GM23338 (cell line): ENCODE results near the gene EID2B.

Experiments
- CTCF ChIP-seq, 2 experiments: fragments of 200-600 bp in 1 of 2; sonication (generic) in 1 of 2; conservative IDR thresholded peaks; 2 replicates each; pipeline versions ENCODE4 v1.5.1 to v1.6.1; 2016 to 2017; ENCODE audit warnings: antibody characterized with exemption in 2 of 2, low read depth in 2 of 2, mild to moderate bottlenecking in 2 of 2, moderate library complexity in 1 of 2
- EZH2 ChIP-seq: fragments of 200-600 bp; sonication (generic); IDR thresholded peaks from one replicate; pipeline ENCODE4 v1.8.0; 2017; ENCODE audit warnings: antibody characterized with exemption, mild to moderate bottlenecking, low read depth; ENCODE audit not compliant: unreplicated experiment
- EZH2phosphoT487 ChIP-seq: fragments of 200-600 bp; sonication (generic); IDR thresholded peaks from one replicate; pipeline ENCODE4 v1.8.1; 2018; ENCODE audit warnings: antibody characterized with exemption; ENCODE audit not compliant: unreplicated experiment
- JUNB ChIP-seq: IDR thresholded peaks from one replicate; pipeline ENCODE4 v1.6.1; 2016; ENCODE audit warnings: antibody characterized with exemption; ENCODE audit not compliant: unreplicated experiment
- POLR2AphosphoS5 ChIP-seq: IDR thresholded peaks from 2 replicates; pipeline ENCODE4 v1.6.1; 2016; ENCODE audit warnings: antibody characterized with exemption, low read depth
- ZNF114 ChIP-seq: fragments of 250-450 bp; sonication (Bioruptor Pico); IDR thresholded peaks from 2 replicates; pipeline ENCODE4 v1.5.0; 2020; ENCODE audit warnings: mild to moderate bottlenecking, moderate library complexity

DNA sequence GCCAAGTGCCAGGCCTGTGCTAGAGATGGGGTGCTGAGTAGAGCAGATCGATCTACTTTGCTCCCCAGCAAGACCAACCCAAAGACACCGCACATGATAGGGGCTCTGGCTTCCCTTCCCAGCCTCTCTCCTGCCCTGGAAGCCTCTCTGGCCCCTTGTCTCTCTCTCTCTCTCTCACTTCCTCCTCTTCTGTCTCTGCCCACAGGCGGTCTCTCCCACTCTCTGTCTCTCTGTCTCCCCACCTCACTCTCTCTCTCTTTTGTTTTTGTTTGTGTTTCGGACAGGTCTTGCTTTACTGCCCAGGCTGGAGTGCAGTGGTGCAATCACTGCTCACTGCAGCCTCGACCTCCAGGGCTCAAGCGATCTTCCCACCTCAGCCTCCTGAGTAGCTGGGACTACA is 16.4 kb downstream of the EID2B start:
- TF ChIP-seq CTCF (conservative IDR thresholded peaks at IDR 0.05; ENCODE audit: low read depth in 2 of 2) = no peak
- no peak for TF ChIP-seq EZH2
- no peak for TF ChIP-seq EZH2phosphoT487
- no peak for TF ChIP-seq POLR2AphosphoS5
- no peak for TF ChIP-seq ZNF114 (CRISPR knock-in tag)
- no peak for TF ChIP-seq JUNB
